ENCODE data around the gene ERCC8.
"Not testable (repeated sequence)": the region's sequence is repeated elsewhere in the genome, so short reads cannot be mapped to it uniquely, and the experiment has no call there.

The ERCC8 gene, protein sequence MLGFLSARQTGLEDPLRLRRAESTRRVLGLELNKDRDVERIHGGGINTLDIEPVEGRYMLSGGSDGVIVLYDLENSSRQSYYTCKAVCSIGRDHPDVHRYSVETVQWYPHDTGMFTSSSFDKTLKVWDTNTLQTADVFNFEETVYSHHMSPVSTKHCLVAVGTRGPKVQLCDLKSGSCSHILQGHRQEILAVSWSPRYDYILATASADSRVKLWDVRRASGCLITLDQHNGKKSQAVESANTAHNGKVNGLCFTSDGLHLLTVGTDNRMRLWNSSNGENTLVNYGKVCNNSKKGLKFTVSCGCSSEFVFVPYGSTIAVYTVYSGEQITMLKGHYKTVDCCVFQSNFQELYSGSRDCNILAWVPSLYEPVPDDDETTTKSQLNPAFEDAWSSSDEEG

DNA sequence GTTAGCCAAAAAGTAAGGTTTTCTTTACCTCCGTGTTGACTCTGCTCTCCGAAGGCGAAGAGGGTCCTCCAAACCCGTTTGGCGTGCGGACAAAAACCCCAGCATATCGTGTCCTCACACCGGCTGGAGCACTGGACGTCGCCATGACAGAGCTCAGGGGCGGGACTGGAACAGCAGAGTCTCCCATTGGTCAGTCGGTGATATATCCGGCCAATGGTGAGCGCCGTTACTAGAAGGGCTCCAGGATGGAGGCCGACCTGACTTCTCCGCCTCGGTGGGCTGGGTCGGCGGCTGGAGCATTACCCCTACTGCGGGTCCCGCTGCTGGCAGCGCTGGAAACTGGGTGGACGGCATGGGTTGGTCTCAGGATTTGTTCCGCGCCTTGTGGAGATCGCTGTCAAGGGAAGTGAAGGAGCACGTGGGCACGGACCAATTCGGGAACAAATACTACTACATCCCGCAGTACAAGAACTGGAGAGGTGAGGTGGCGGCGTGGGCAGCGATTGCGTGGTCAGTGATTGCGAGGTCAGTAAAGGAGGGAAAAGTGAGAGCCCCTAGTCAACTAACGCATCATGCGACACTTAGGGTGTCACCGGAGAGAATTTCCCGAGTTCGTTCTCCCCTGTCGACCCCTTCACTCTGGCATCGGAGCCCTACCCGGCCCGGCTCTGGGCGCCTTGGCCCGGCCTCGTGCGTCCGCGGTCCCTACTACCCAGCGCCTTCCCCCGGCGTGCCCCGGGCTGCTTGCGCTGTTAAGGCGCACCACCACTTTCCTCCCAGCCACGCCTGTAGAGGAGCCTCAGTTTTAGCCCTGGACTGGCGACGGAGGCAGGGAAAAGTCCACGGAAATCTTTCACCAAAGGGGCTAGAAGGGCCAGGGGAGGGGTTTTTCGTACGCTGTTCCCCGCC lies at the start of gene ERCC8, which contains the start of gene NDUFAF2:
TSS of gene ERCC8 (minus strand) at position 167 of the 909 bp plus-strand sequence. CDS start at position 105, 62 bp downstream.
TSS of gene NDUFAF2 (plus strand) at position 302 of the 909 bp plus-strand sequence. CDS start at position 353, 51 bp downstream.
- peak; percentile 93 for DNase-seq (ENCODE audit: low read depth)

- DNase-seq (ENCODE audit: low read depth), result no peak
Measured at GRCh38 chr5:60993875-60994571, 49.2 kb upstream of the ERCC8 start.

- no peak for DNase-seq (ENCODE audit: low read depth)
Measured at GRCh38 chr5:60993425-60993824, 48.6 kb upstream of the ERCC8 start.

DNA sequence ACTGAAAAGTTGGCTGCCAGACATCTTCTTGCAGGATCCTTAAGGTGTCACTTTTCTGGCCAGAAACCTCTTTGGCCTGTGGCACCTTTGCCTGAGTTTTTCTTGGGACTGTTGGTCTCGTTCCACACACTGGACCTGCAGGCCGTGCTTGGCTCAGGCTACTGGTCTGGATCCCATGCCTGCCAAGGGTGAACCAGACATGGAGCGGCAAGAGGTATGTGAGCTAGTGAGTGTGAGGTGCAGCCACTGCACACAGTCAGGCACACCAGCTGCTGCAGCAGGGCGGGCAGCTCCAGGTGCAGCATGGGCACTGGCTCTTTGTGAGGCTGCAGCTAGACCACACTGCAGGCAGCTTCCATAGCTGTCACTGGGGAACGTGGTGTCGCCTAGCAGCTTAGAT lies 48.0 kb upstream of the ERCC8 start:
- no peak for DNase-seq (ENCODE audit: low read depth)

GRCh38 chr5:60989790-60990189 lies 44.9 kb upstream of the ERCC8 start:
- DNase-seq (ENCODE audit: low read depth), result no peak

GRCh38 chr5:60982127-60982526 lies 37.3 kb upstream of the ERCC8 start:
- not testable (repeated sequence) for DNase-seq (ENCODE audit: low read depth)

- DNase-seq (ENCODE audit: low read depth), result no peak
Measured at GRCh38 chr5:60980511-60980910, 35.6 kb upstream of the ERCC8 start.

GRCh38 chr5:60978968-60979367 lies 34.1 kb upstream of the ERCC8 start:
- no peak for DNase-seq (ENCODE audit: low read depth)

GRCh38 chr5:60977956-60978737 lies 33.3 kb upstream of the ERCC8 start:
- no peak for DNase-seq (ENCODE audit: low read depth)

DNA sequence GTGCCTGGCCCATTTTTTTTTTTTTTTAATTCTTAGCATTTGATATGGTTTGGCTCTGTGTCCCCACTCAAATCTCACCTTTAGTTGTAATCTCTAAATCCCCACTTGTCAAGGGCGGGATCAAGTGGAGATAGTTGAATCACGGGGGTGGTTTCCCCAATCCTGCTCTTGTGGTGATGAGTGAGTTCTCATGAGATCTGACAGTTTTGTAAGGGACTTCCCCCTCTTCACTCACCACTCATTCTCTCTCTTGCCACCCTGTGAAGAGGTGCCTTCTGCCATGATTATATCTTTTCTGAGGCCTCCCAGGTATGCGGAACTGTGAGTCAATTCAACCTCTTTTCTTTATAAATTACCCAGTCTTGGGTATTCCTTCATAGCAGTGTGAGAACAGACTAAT lies 27.4 kb upstream of the ERCC8 start:
- DNase-seq (ENCODE audit: low read depth), result no peak

- peak; percentile 80 for DNase-seq (ENCODE audit: low read depth)
Measured at GRCh38 chr5:60961685-60962084, 16.8 kb upstream of the ERCC8 start.

DNA sequence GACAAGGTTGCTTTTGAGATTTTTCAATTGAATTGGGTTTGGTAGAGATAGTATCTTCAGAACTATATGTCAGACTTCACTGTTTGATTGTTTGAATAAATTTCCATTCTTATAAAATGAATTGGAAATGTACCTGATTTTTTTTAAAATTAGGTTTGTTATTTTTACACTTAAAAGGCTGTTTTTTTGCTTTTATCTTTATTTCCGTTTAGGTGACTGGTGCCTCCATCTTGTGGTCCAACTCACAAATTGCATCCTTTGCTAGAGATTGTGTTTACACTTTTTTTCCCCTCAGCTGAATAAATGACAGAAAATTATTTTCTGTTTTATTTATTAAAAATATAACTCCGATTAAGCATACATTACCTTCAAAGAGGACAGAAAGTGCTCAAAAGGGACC lies 15.7 kb upstream of the ERCC8 start:
- peak; percentile 55 for DNase-seq (ENCODE audit: low read depth)

- peak; percentile 21 for DNase-seq (ENCODE audit: low read depth)
Measured at GRCh38 chr5:60959156-60959555, 14.3 kb upstream of the ERCC8 start.

GRCh38 chr5:60958712-60959111 lies 13.8 kb upstream of the ERCC8 start:
- DNase-seq (ENCODE audit: low read depth), result no peak

DNA sequence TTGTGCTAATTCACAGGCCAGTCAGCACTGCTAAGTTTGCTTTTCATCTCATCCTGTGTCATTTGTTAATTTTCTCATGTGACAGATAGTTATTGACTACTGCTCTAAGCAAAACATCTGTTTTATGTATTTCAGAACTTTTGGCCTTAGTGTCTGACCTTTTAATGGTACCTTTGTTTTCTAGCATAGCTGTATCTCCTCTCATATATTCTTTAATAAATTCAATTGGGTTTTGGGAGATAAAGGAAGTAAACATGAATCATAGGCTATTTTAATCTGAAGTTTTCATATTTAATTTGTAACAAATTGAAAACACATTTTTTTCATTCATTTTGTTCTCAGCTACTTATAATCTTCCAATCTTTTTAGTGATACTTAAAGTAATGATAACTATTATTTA lies 13.2 kb upstream of the ERCC8 start:
- DNase-seq (ENCODE audit: low read depth), result no peak

GRCh38 chr5:60955239-60955638 lies 10.4 kb upstream of the ERCC8 start:
- DNase-seq (ENCODE audit: low read depth), result no peak

- no peak for DNase-seq (ENCODE audit: low read depth)
Measured at GRCh38 chr5:60948738-60949137, 3.9 kb upstream of the ERCC8 start.

DNA sequence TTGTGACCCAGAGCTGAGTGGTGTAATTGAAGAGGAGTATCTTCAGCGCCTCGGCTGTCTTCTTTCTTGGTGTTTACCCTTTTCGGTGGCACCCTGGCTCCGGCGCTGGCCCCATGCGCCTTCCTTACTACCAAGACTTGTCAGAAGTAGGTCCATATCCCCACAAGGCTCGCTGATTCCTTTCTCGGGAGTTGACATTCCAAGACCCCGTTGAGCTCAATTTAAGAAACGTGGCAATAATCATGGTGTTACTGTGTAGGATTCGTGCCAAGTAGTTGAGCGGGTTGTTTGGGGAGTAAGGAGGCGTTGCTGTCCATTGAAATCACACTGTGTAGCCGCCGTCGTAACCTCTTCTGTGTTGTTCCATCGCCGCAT lies 930 bp upstream of the ERCC8 start:
- peak; percentile 71 for DNase-seq (ENCODE audit: low read depth)

DNA sequence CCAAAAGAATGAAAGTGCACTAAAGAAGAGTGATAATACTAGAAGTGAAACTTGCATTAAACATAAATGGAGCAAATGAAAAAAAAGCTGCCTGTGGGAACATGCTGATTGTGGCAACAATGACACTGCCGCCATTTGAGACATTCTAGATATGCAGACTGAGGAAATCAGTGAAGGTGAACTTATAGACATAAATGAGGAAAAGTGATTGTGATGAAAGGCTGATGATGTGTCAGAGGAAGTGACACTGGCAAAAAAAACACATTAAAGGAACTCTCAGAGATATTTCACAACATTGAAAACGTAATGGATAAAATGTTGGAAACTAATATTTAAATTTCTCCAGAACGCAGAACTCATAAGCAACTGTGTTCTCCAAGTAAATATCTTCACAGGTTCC lies 1.2 kb downstream of the ERCC8 start:
- DNase-seq (ENCODE audit: low read depth), result peak; percentile 13

- peak; percentile 13 for DNase-seq (ENCODE audit: low read depth)
Measured at GRCh38 chr5:60929024-60929423, 15.8 kb downstream of the ERCC8 start.

DNA sequence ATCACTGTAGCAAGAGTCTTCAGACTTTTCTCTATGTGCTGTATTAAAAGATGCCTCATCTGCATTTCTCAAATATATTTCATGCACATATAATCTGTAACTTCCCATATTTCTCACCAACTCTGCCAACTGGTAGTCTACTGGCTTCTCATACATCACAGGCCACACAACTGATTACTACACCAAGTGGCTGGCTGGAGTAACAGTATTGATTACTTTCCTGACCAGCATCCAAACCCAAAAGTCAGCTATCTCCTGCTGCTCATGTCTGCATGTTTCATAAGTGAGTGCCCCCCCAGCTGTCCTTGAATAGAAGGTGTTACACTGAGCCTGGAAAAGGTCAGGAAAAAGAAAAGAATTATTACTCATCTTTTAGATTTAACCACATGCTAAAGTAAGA lies 17.4 kb downstream of the ERCC8 start:
- no peak for DNase-seq (ENCODE audit: low read depth)

DNA sequence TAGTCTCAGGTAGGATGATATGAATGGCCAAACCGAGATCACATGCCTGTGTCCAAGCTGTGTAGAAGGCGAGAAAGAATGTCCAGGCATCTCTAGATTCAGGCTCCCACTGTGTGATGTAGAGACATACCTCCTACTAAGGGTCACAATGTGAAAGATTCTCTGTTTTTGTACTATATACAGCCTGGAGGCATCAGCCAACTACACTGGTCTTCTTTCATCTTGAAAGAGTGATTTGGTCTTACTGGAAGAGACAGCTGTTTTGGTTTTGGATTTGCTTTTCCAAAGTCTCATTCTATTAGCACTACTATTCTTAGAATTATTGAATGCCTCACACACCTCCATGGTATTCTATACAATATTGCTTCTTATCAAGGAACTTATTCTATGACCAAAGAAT lies 26.4 kb downstream of the ERCC8 start:
- no peak for DNase-seq (ENCODE audit: low read depth)

All from iris pigment epithelial cell (primary cell).